HepG2 (cell line): ENCODE measurements around the gene CYSLTR2. TPM values are rescaled to one million over a fixed set of nuclear protein-coding genes. Genes with fewer than 3 reads are reported as not detected.

Source experiments
- ATAC-seq: fragments of 200-7000 bp; cut with Tn5 transposase; 3 replicates; pipeline ENCODE4 v1.9.1; 2020; ENCODE audit warnings: mild to moderate bottlenecking, moderate library complexity
- BruUV-seq: library from RNA; stranded (reverse); fragments of 400-500 nt; replicated peaks from 2 replicates; lab custom pipeline; 2021; lab: Mats Ljungman, UMichigan
- CTCF ChIA-PET: fragments of 300-600 bp; formaldehyde crosslinking; extraction: SDS; loops from one replicate; lab custom pipeline; 2021; ENCODE audit warnings: low total read pairs, inconsistent platforms, low intra/inter-chr PET ratio; lab: Yijun Ruan, JAX
- POLR2A ChIA-PET: fragments of 350-600 bp; sonication (Branson Sonifier 250); formaldehyde crosslinking; loops from one replicate; lab custom pipeline; 2020; ENCODE audit warnings: antibody characterized with exemption, inconsistent platforms; lab: Yijun Ruan, JAX
- DNase-seq: peaks from one replicate; pipeline ENCODE4 v3.0.0-alpha.2; 2015; ENCODE audit warnings: low spot score
- FAIRE-seq: peaks from 3 replicates; lab custom pipeline; 2011; peaks lifted over from hg19 to GRCh38; lab: Jason Lieb, UNC
- H2AFZ ChIP-seq: one replicate; pipeline ENCODE4 v1.6.1; 2011; ENCODE audit warnings: low read length, inconsistent platforms
- H3K27ac ChIP-seq: fragments of 300-600 bp; 3 replicates; pipeline ENCODE4 v1.8.0; 2011; ENCODE audit warnings: mixed run types, mild to moderate bottlenecking, mixed read lengths, low read length, inconsistent platforms; ENCODE audit not compliant: insufficient read depth; ENCODE audit errors: extremely low read length
- H3K27me3 ChIP-seq, 2 experiments: fragments of 200-600 bp in 1 of 2; 2 replicates in 1 of 2; 3 replicates in 1 of 2; pipeline versions ENCODE4 v1.6.0 to v1.8.0; 2011; ENCODE audit warnings: low read length in 2 of 2, mild to moderate bottlenecking in 2 of 2, moderate library complexity in 2 of 2, inconsistent platforms in 1 of 2; ENCODE audit not compliant: insufficient read depth in 2 of 2, control insufficient read depth in 1 of 2
- H3K36me3 ChIP-seq, 2 experiments: fragments of 200-600 bp in 1 of 2; replicated peaks in 1 of 2; 2 replicates in 1 of 2; 3 replicates in 1 of 2; pipeline versions ENCODE4 v1.5.1 to v1.8.0; 2011; ENCODE audit warnings: low read length in 2 of 2, inconsistent platforms in 1 of 2; ENCODE audit not compliant: insufficient read depth in 2 of 2, control insufficient read depth in 1 of 2
- H3K4me1 ChIP-seq: 2 replicates; pipeline ENCODE4 v1.5.1; 2012; ENCODE audit warnings: low read length, inconsistent platforms; ENCODE audit not compliant: insufficient read depth
- H3K4me2 ChIP-seq: 2 replicates; pipeline ENCODE4 v1.6.0; 2011; ENCODE audit warnings: low read depth, low read length, inconsistent platforms
- H3K4me3 ChIP-seq, 3 experiments: fragments of 200-600 bp in 1 of 3; sonication (generic), shearing (Covaris generic) in 1 of 3; replicated peaks in 1 of 3; 2 replicates each; pipeline ENCODE4 v1.5.1; 2011 to 2016; ENCODE audit warnings: low read length in 3 of 3, inconsistent platforms in 2 of 3, low read depth in 2 of 3, mild to moderate bottlenecking in 2 of 3, control low read depth in 1 of 3, mixed read lengths in 1 of 3; ENCODE audit not compliant: insufficient read depth in 1 of 3
- H3K79me2 ChIP-seq: one replicate; pipeline ENCODE4 v1.6.1; 2011; ENCODE audit warnings: low read length, inconsistent platforms; ENCODE audit not compliant: insufficient read depth
- H3K9ac ChIP-seq: 2 replicates; pipeline ENCODE4 v1.6.0; 2011; ENCODE audit warnings: mild to moderate bottlenecking, low read depth, low read length, inconsistent platforms; ENCODE audit not compliant: insufficient read depth
- H3K9me3 ChIP-seq: 2 replicates; pipeline ENCODE4 v1.5.1; 2012; ENCODE audit warnings: mild to moderate bottlenecking, low read length
- H4K20me1 ChIP-seq: 2 replicates; pipeline ENCODE4 v1.6.0; 2011; ENCODE audit warnings: inconsistent platforms, mild to moderate bottlenecking, low read length, moderate library complexity; ENCODE audit not compliant: insufficient read depth
- ADNP ChIP-seq: sonication (generic); formaldehyde crosslinking; IDR thresholded peaks from 2 replicates; pipeline ENCODE4 v1.4.0; 2020; ENCODE audit warnings: missing genetic modification reagents
- BCLAF1 ChIP-seq: fragments of 450-650 bp; IDR thresholded peaks from 2 replicates; pipeline ENCODE4 v1.6.1; 2017; ENCODE audit warnings: mild to moderate bottlenecking
- GLMP ChIP-seq: sonication (generic); formaldehyde crosslinking; IDR thresholded peaks from 2 replicates; pipeline ENCODE4 v1.9.0; 2021; ENCODE audit warnings: missing genetic modification reagents, mild to moderate bottlenecking, borderline replicate concordance
- HDAC1 ChIP-seq: sonication (generic); formaldehyde crosslinking; IDR thresholded peaks from 2 replicates; pipeline ENCODE4 v1.5.1; 2020; ENCODE audit warnings: mild to moderate bottlenecking, missing genetic modification reagents
- NCOA5 ChIP-seq: sonication (generic); formaldehyde crosslinking; IDR thresholded peaks from 2 replicates; pipeline ENCODE4 v1.4.0; 2020; ENCODE audit warnings: missing genetic modification reagents
- STAG1 ChIP-seq: sonication (generic); formaldehyde crosslinking; IDR thresholded peaks from 2 replicates; pipeline ENCODE4 v1.4.0; 2020; ENCODE audit warnings: missing genetic modification reagents
- WIZ ChIP-seq: sonication (generic); formaldehyde crosslinking; IDR thresholded peaks from 2 replicates; pipeline ENCODE4 v1.5.1; 2020; ENCODE audit warnings: mild to moderate bottlenecking, missing genetic modification reagents
- ZNF280B ChIP-seq: sonication (generic); formaldehyde crosslinking; IDR thresholded peaks from 2 replicates; pipeline ENCODE4 v1.5.0; 2020; ENCODE audit warnings: missing genetic modification reagents, mild to moderate bottlenecking, borderline replicate concordance
- ZNF619 ChIP-seq: sonication (generic); formaldehyde crosslinking; IDR thresholded peaks from 2 replicates; pipeline ENCODE4 v1.4.0; 2020; ENCODE audit warnings: mild to moderate bottlenecking, missing genetic modification reagents
- ZNF670 ChIP-seq: sonication (generic); formaldehyde crosslinking; IDR thresholded peaks from 2 replicates; pipeline ENCODE4 v1.8.0; 2022; ENCODE audit warnings: mild to moderate bottlenecking, missing genetic modification reagents, borderline replicate concordance
- WGBS: methylation state at CpG from one replicate; pipeline ENCODE4 v1.1.6; 2017; ENCODE audit warnings: low lambda C conversion rate; 5-methylcytosine and 5-hydroxymethylcytosine counted together
- in situ Hi-C: cut with HindIII; loops from 2 replicates; pipeline ENCODE4 v1.10.0; 2017; ENCODE audit warnings: low pct_unique_long_range_greater_than_20kb; ENCODE audit not compliant: extremely low pct_ligation_motif_present
- intact Hi-C: fragments of 100-400 bp; cut with micrococcal nuclease; formaldehyde crosslinking; loops from one replicate; pipeline ENCODE4 v1.10.0; 2022; ENCODE audit not compliant: unreplicated experiment
- polyA plus RNA-seq, 8 experiments: library from polyadenylated mRNA; depleted of rRNA in 3 of 8; stranded (reverse) in 7 of 8; unstranded in 1 of 8; fragments of >200 nt; fragmentation: Illumina TruSeq in 4 of 8; extraction: Trizol in 4 of 8; gene quantifications; 2 replicates each; pipeline versions ENCODE4 v1.2.1 to v1.2.3, GENCODE V29; 2011 to 2016; ENCODE audit warnings: low read depth in 4 of 8, missing spikeins in 1 of 8, mixed read lengths in 1 of 8; ENCODE audit not compliant: insufficient read depth in 1 of 8
- total RNA-seq, 5 experiments: library from RNA; depleted of rRNA; stranded (reverse); fragments of >200 nt; fragmentation: Illumina TruSeq; extraction: Trizol; gene quantifications; 2 replicates each; pipeline ENCODE4 v1.2.3, GENCODE V29; 2016; ENCODE audit warnings: low read depth in 1 of 5
- TF ChIP-seq, protein P1 (sequence below): conservative IDR thresholded peaks from 2 replicates; pipeline ENCODE4 v1.6.1; 2018; ENCODE audit warnings: missing genetic modification reagents
- TF ChIP-seq, protein P2 (sequence below): sonication (generic); formaldehyde crosslinking; IDR thresholded peaks from 2 replicates; pipeline ENCODE4 v1.5.1; 2020; ENCODE audit warnings: missing genetic modification reagents, mild to moderate bottlenecking, borderline replicate concordance

The CYSLTR2 gene
- total and polyA plus RNA-seq, 2 of the 13 experiments (the other 11 are each of a cell fraction or from before 2014, with no cell fraction given) = not detected

GRCh38 chr13:48644951-48645350, 8.8 kb upstream of the CYSLTR2 start (continued):
- TF ChIP-seq, protein P1, sequence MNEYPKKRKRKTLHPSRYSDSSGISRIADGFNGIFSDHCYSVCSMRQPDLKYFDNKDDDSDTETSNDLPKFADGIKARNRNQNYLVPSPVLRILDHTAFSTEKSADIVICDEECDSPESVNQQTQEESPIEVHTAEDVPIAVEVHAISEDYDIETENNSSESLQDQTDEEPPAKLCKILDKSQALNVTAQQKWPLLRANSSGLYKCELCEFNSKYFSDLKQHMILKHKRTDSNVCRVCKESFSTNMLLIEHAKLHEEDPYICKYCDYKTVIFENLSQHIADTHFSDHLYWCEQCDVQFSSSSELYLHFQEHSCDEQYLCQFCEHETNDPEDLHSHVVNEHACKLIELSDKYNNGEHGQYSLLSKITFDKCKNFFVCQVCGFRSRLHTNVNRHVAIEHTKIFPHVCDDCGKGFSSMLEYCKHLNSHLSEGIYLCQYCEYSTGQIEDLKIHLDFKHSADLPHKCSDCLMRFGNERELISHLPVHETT (CRISPR knock-in tag) = no peak
- TF ChIP-seq STAG1 (CRISPR knock-in tag) = no peak

DNA sequence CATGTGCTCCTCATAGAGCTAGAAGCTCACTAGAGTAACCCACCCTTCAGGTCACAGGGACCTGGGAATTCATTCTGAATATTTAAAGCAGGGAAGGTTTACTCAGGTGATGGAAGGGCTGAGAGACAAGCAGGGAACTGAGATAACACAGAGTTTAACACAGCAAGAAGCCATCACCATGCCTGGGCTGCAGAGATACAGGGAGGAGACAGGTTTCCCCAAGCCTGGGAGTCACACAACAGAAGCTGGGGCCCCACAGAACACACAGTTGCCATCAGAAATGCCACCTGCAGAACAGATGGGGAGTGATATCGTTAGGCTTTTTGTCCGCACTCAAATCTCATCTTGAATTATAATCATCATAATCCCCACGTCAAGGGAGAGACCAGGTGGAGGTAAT, 7.9 kb upstream of the CYSLTR2 start:
- in situ Hi-C loops = loop anchor here (5.0 kb wide), 1 partner anchor 49 kb away; no protein-coding TSS in a partner anchor
- ATAC-seq (no peak), FAIRE-seq (no peak), DNase-seq (no peak)
- TF ChIP-seq BCLAF1 (no peak), NCOA5 (CRISPR knock-in tag) (no peak), ADNP (CRISPR knock-in tag) (no peak), ZNF280B (no peak), ZNF670 (CRISPR knock-in tag) (no peak), HDAC1 (no peak), WIZ (CRISPR knock-in tag) (no peak), ZNF619 (CRISPR knock-in tag) (no peak), GLMP (CRISPR knock-in tag) (no peak)
- TF ChIP-seq, protein P2, sequence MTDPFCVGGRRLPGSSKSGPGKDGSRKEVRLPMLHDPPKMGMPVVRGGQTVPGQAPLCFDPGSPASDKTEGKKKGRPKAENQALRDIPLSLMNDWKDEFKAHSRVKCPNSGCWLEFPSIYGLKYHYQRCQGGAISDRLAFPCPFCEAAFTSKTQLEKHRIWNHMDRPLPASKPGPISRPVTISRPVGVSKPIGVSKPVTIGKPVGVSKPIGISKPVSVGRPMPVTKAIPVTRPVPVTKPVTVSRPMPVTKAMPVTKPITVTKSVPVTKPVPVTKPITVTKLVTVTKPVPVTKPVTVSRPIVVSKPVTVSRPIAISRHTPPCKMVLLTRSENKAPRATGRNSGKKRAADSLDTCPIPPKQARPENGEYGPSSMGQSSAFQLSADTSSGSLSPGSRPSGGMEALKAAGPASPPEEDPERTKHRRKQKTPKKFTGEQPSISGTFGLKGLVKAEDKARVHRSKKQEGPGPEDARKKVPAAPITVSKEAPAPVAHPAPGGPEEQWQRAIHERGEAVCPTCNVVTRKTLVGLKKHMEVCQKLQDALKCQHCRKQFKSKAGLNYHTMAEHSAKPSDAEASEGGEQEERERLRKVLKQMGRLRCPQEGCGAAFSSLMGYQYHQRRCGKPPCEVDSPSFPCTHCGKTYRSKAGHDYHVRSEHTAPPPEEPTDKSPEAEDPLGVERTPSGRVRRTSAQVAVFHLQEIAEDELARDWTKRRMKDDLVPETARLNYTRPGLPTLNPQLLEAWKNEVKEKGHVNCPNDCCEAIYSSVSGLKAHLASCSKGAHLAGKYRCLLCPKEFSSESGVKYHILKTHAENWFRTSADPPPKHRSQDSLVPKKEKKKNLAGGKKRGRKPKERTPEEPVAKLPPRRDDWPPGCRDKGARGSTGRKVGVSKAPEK (CRISPR knock-in tag) = no peak
- intact Hi-C loops = no loop called here
- Histone ChIP-seq H3K4me2 (no peak overlapping the region), H3K4me3 (no peak overlapping the region), H3K36me3 (no peaks in the 10 kb centered on the region), H3K79me2 (no peaks in the 10 kb centered on the region), H3K27me3 (peaks cover 0 to 10% of the 10 kb centered on the region in 2 experiments; a peak in 1 of 5 replicates), H4K20me1 (no peaks in the 10 kb centered on the region), H3K4me1 (no peaks in the 10 kb centered on the region; the same call in 1 of the 2 replicates), H3K27ac (no peak overlapping the region), H2AFZ (no peak overlapping the region), H3K9ac (no peak overlapping the region), H3K9me3 (no peaks in the 10 kb centered on the region)
- 57% methylated on average over 1 of the region's 3 CpGs for WGBS
- POLR2A ChIA-PET = no interaction called here
- no TSS peak for BruUV-seq
- CTCF ChIA-PET = interaction anchor here (3.2 kb wide), 1 partner anchor 50 kb away, joined by 28 read pairs; no protein-coding TSS in a partner anchor
